Pancreas (tissue), 8 donors: Measurements from ENCODE around the gene AVEN. TPM values are rescaled to one million over a fixed set of nuclear protein-coding genes. Genes with fewer than 3 reads are reported as not detected.

ENCODE experiments used
- polyA plus RNA-seq, 2 donors: library from polyadenylated mRNA; stranded (reverse); fragments of 200-250 nt; gene quantifications; one replicate each; pipeline ENCODE4 v1.2.3, GENCODE V29; 2013
- total RNA-seq, 6 donors: library from RNA; stranded (reverse); fragmentation: NEBNext Ultra II Directional in 4 of 6; extraction: Animal tissue kit (Norgen Biotek cat#: 25700) in 4 of 6; gene quantifications; one replicate each; pipeline versions ENCODE4 v1.2.1 to v1.2.4, GENCODE V29; 2021 to 2023
- donor health status: healthy with polysubstance abuse.
- donor health status: DM: no; HTN: no; CAD: no; lungs with moderate emphysema.
- donor health status: DM: no; HTN: no; CAD: no.
- donor health status: Bipolar disorder and iron deficiency.
- donor health status: DM: yes; HTN: yes; CAD: no.
- donor health status: DM: no; HTN: no; CAD: no.
- donor health status: DM: no; HTN: no; CAD: no.
- donor health status: DM: yes; HTN: yes; CAD: no.

Gene AVEN
- total and polyA plus RNA-seq, 8 donors: 5.9 to 13.9 (median 9.6) TPM

Other genes with a start within 250 kb of the AVEN start
- not detected for gene CHRM5, start 70.7 kb downstream of the AVEN start, total RNA-seq
- not detected for gene CHRM5, start 70.7 kb downstream of the AVEN start, polyA plus RNA-seq
- gene EMC7, start 62.7 kb upstream of the AVEN start, total RNA-seq: 10 to 100 TPM; 25.8 to 38.3 (median 31.7) TPM
- gene EMC7, start 62.7 kb upstream of the AVEN start, polyA plus RNA-seq: 10 to 100 TPM; 38.0 to 48.4 TPM
- gene PGBD4, start 62.9 kb upstream of the AVEN start, total RNA-seq: 1 to 10 TPM in 1 of 6 donors, under 1 TPM in 5; 0.37 to 1.1 (median 0.57) TPM
- gene PGBD4, start 62.9 kb upstream of the AVEN start, polyA plus RNA-seq: under 1 TPM; 0.61 to 0.85 TPM
- gene KATNBL1, start 170.9 kb upstream of the AVEN start, total RNA-seq: 10 to 100 TPM in 4 of 6 donors, 1 to 10 TPM in 2; 9.4 to 24.0 (median 11.4) TPM
- 10 to 100 TPM; 10.1 to 12.8 TPM for gene KATNBL1, start 170.9 kb upstream of the AVEN start, polyA plus RNA-seq
- 10 to 100 TPM; 39.6 to 52.7 (median 41.0) TPM for gene EMC4, start 185.8 kb upstream of the AVEN start, total RNA-seq
- 10 to 100 TPM; 62.0 to 82.6 TPM for gene EMC4, start 185.8 kb upstream of the AVEN start, polyA plus RNA-seq